Transverse colon (tissue), 4 donors: ENCODE data around the gene CUTA. TPM values are rescaled to one million over a fixed set of nuclear protein-coding genes. Genes with fewer than 3 reads are reported as not detected.
"Not testable (repeated sequence)": the region's sequence is repeated elsewhere in the genome, so short reads cannot be mapped to it uniquely, and the experiment has no call there.

Source experiments
- DNase-seq: peaks from one replicate; pipeline ENCODE4 v3.0.0-alpha.2; 2019
- H3K27ac ChIP-seq, 4 donors: fragments of 200-600 bp; sonication (generic); 2 replicates each; pipeline ENCODE4 v1.5.1; 2016 to 2018; ENCODE audit warnings: inconsistent platforms in 4 of 4
- H3K27me3 ChIP-seq: fragments of 200-600 bp; sonication (generic); 2 replicates; pipeline ENCODE4 v1.5.1; 2017; ENCODE audit warnings: inconsistent platforms
- H3K36me3 ChIP-seq, 4 donors: fragments of 200-600 bp; sonication (generic); 2 replicates each; pipeline ENCODE4 v1.5.1; 2017 to 2019; ENCODE audit warnings: inconsistent platforms in 4 of 4
- H3K4me1 ChIP-seq, 4 donors: fragments of 200-600 bp; sonication (generic); 2 replicates each; pipeline ENCODE4 v1.5.1; 2017 to 2020; ENCODE audit warnings: inconsistent platforms in 4 of 4
- H3K4me3 ChIP-seq, 4 donors: fragments of 200-600 bp; sonication (generic); 1 replicate in 1 of 4; 2 replicates in 3 of 4; pipeline versions ENCODE4 v1.5.1 to v1.6.1; 2017 to 2019; ENCODE audit warnings: inconsistent platforms in 4 of 4
- H3K9me3 ChIP-seq, 2 donors: fragments of 200-600 bp; sonication (generic); 2 replicates each; pipeline ENCODE4 v1.5.1; 2017 to 2019; ENCODE audit warnings: inconsistent platforms in 2 of 2
- CTCF ChIP-seq, 5 experiments: fragments of 200-600 bp in 3 of 5; fragments of 450-650 bp in 2 of 5; sonication (generic) in 3 of 5; IDR thresholded peaks; 1 replicate in 2 of 5; 2 replicates in 3 of 5; pipeline ENCODE4 v1.5.1; 2016 to 2017; ENCODE audit warnings: antibody characterized with exemption in 5 of 5, inconsistent platforms in 3 of 5, mild to moderate bottlenecking in 2 of 5, moderate library complexity in 1 of 5
- EP300 ChIP-seq: sonication (generic); formaldehyde crosslinking; IDR thresholded peaks from one replicate; pipeline ENCODE4 v1.6.1; 2017; ENCODE audit warnings: antibody characterized with exemption, low read depth
- POLR2A ChIP-seq: fragments of 450-650 bp; IDR thresholded peaks from one replicate; pipeline ENCODE4 v1.6.1; 2016; ENCODE audit warnings: antibody characterized with exemption, mild to moderate bottlenecking, moderate library complexity
- POLR2AphosphoS5 ChIP-seq, 3 donors: sonication (generic); formaldehyde crosslinking; IDR thresholded peaks; one replicate each; pipeline ENCODE4 v1.6.1; 2016; ENCODE audit warnings: antibody characterized with exemption in 3 of 3
- WGBS, 2 donors: methylation state at CpG; one replicate each; pipeline ENCODE4 v1.1.5; 2018; ENCODE audit warnings: low coverage in 1 of 2; 5-methylcytosine and 5-hydroxymethylcytosine counted together
- in situ Hi-C, 4 donors: fragments of 200-750 bp; cut with MboI; loops; one replicate each; pipeline versions ENCODE4 v1.15.0 to v1.15.1; 2017; ENCODE audit warnings: low sequenced_read_pairs in 3 of 4, low pct_ligation_motif_present in 1 of 4, low pct_unique_long_range_greater_than_20kb in 1 of 4
- intact Hi-C: fragments of 100-400 bp; cut with DNase I; formaldehyde crosslinking; loops from one replicate; pipeline ENCODE4 v1.15.1; 2023; ENCODE audit warnings: low total_unique reads
- total RNA-seq, 4 donors: library from RNA; depleted of rRNA; stranded (reverse); fragments of >200 nt; gene quantifications; one replicate each; pipeline ENCODE4 v1.1.0, GENCODE V29; 2016

Gene CUTA
- total RNA-seq, 4 donors from 2014 or later, result 18.9 to 134 (median 91.3) TPM

GRCh38 chr6:33380272-33380981, 37.5 kb downstream of the CUTA start:
- Histone ChIP-seq H3K27me3 (no peaks in the 10 kb centered on the region), H3K9me3 (no peaks in the 10 kb centered on the region), H3K4me3 (no peak overlapping the region), H3K4me1 (peaks cover 0 to 6% (median 4%) of the 10 kb centered on the region in 4 donors), H3K27ac (no peak overlapping the region), H3K36me3 (no peaks in the 10 kb centered on the region)
- TF ChIP-seq POLR2AphosphoS5 (IDR thresholded peaks at IDR 0.05), result no peak
- no peak for TF ChIP-seq CTCF (IDR thresholded peaks at IDR 0.05)
- TF ChIP-seq POLR2A, result no peak
- TF ChIP-seq EP300, result no peak
- WGBS, 2 donors, result 89 to 90% methylated on average over 2 of the region's 2 CpGs
- in situ Hi-C loops (no loop called here), intact Hi-C loops (no loop called here)
- DNase-seq, result no peak

- H3K4me1 ChIP-seq, result peaks cover 0 to 17% (median 15%) of the 10 kb centered on the region in 4 donors
- WGBS, 2 donors, result 90 to 96% methylated on average over 8 to 10 of the region's 10 CpGs
- H3K4me3 ChIP-seq, H3K27ac ChIP-seq, DNase-seq, intact Hi-C loops, H3K27me3 ChIP-seq, H3K9me3 ChIP-seq, in situ Hi-C loops, H3K36me3 ChIP-seq: not testable (repeated sequence)
Measured at GRCh38 chr6:33379184-33379583, 38.7 kb downstream of the CUTA start.

GRCh38 chr6:33377171-33377570, 40.7 kb downstream of the CUTA start:
- H3K27ac ChIP-seq, result no peak overlapping the region
- TF ChIP-seq EP300 (no peak), POLR2AphosphoS5 (IDR thresholded peaks at IDR 0.05) (no peak), POLR2A (no peak), CTCF (IDR thresholded peaks at IDR 0.05) (no peak)
- H3K27me3 ChIP-seq, result no peaks in the 10 kb centered on the region
- no peak overlapping the region for H3K4me3 ChIP-seq
- in situ Hi-C loops (no loop called here), intact Hi-C loops (no loop called here)
- no peaks in the 10 kb centered on the region for H3K9me3 ChIP-seq
- no peaks in the 10 kb centered on the region for H3K36me3 ChIP-seq
- 75 to 95% methylated on average over 1 to 4 of the region's 4 CpGs for WGBS, 2 donors
- peaks cover 0 to 21% (median 16%) of the 10 kb centered on the region in 4 donors for H3K4me1 ChIP-seq
- DNase-seq, result no peak

- Histone ChIP-seq H3K4me3 (no peak overlapping the region), H3K36me3 (no peaks in the 10 kb centered on the region), H3K4me1 (peaks cover 0 to 21% (median 16%) of the 10 kb centered on the region in 4 donors), H3K27me3 (no peaks in the 10 kb centered on the region), H3K9me3 (no peaks in the 10 kb centered on the region), H3K27ac (peak overlapping the region; percentile 29 to 67 (median 57))
- in situ Hi-C loops (no loop called here), intact Hi-C loops (no loop called here)
- TF ChIP-seq EP300, result no peak
- no peak for TF ChIP-seq POLR2A
- no peak for TF ChIP-seq POLR2AphosphoS5 (IDR thresholded peaks at IDR 0.05)
- TF ChIP-seq CTCF (IDR thresholded peaks at IDR 0.05), result no peak
- peak; percentile 72 for DNase-seq
- 21 to 27% methylated on average over 8 to 9 of the region's 9 CpGs for WGBS, 2 donors
Measured at GRCh38 chr6:33375143-33375671, 42.7 kb downstream of the CUTA start.
